IMR-90 (cell line): ENCODE measurements around the gene HOXC13. TPM values are rescaled to one million over a fixed set of nuclear protein-coding genes. Genes with fewer than 3 reads are reported as not detected.

Source experiments
- ATAC-seq: fragments of 200-7000 bp; cut with Tn5 transposase; 2 replicates; pipeline ENCODE4 v1.9.1; 2020; ENCODE audit warnings: low read depth, mild to moderate bottlenecking, moderate library complexity
- BruUV-seq: library from RNA; stranded (reverse); fragments of 400-500 nt; replicated peaks from 2 replicates; lab custom pipeline; 2021; lab: Mats Ljungman, UMichigan
- CTCF ChIA-PET: fragments of 300-600 bp; formaldehyde crosslinking; extraction: SDS; loops from one replicate; lab custom pipeline; 2021; ENCODE audit warnings: antibody characterized with exemption; lab: Yijun Ruan, JAX
- POLR2A ChIA-PET: fragments of 300-600 bp; sonication (Branson Sonifier 250); formaldehyde crosslinking; loops from one replicate; lab custom pipeline; 2022; ENCODE audit warnings: antibody characterized with exemption; ENCODE audit not compliant: unreplicated experiment; lab: Charles Lee
- DNase-seq: peaks from one replicate; pipeline ENCODE4 v3.0.0; 2013
- H2AFZ ChIP-seq: replicated peaks from 2 replicates; pipeline ENCODE3; 2013; ENCODE audit warnings: low read length, mild to moderate bottlenecking; ENCODE audit not compliant: poor library complexity
- H2AK5ac ChIP-seq: 2 replicates; pipeline ENCODE4 v1.6.1; 2013; ENCODE audit warnings: low read depth, low read length, inconsistent platforms
- H2AK9ac ChIP-seq: replicated peaks from 2 replicates; pipeline ENCODE3; 2013; ENCODE audit warnings: mild to moderate bottlenecking, low read depth, low read length, moderate library complexity; ENCODE audit not compliant: poor library complexity
- H2BK120ac ChIP-seq: 2 replicates; pipeline ENCODE4 v1.6.1; 2013; ENCODE audit warnings: low read depth, low read length, inconsistent platforms
- H2BK15ac ChIP-seq: 3 replicates; pipeline ENCODE4 v1.6.1; 2013; ENCODE audit warnings: low read depth, low read length, inconsistent platforms
- H2BK20ac ChIP-seq: 2 replicates; pipeline ENCODE4 v1.6.1; 2013; ENCODE audit warnings: low read depth, mild to moderate bottlenecking, inconsistent platforms, low read length, moderate library complexity
- H2BK5ac ChIP-seq: 2 replicates; pipeline ENCODE4 v1.6.1; 2013; ENCODE audit warnings: mild to moderate bottlenecking, low read depth, low read length, inconsistent platforms; ENCODE audit not compliant: poor library complexity, severe bottlenecking
- H3K14ac ChIP-seq: replicated peaks from 2 replicates; pipeline ENCODE4 v1.6.1; 2013; ENCODE audit warnings: low read depth, low read length, inconsistent platforms
- H3K18ac ChIP-seq: 2 replicates; pipeline ENCODE4 v1.6.1; 2013; ENCODE audit warnings: low read depth, low read length, control low read depth
- H3K23ac ChIP-seq: 2 replicates; pipeline ENCODE4 v1.6.1; 2013; ENCODE audit warnings: low read depth, low read length, inconsistent platforms
- H3K27ac ChIP-seq: 2 replicates; pipeline ENCODE4 v1.5.1; 2013; ENCODE audit warnings: mild to moderate bottlenecking, control low read depth, low read length; ENCODE audit not compliant: insufficient read depth
- H3K27me3 ChIP-seq: 2 replicates; pipeline ENCODE4 v1.6.1; 2013; ENCODE audit warnings: low read length; ENCODE audit not compliant: control insufficient read depth, insufficient read depth
- H3K36me3 ChIP-seq: 2 replicates; pipeline ENCODE4 v1.6.1; 2013; ENCODE audit warnings: low read length, mixed read lengths; ENCODE audit not compliant: control insufficient read depth, insufficient read depth
- H3K4ac ChIP-seq: 2 replicates; pipeline ENCODE4 v1.6.1; 2013; ENCODE audit warnings: low read depth, low read length, inconsistent platforms
- H3K4me1 ChIP-seq: 2 replicates; pipeline ENCODE4 v1.6.1; 2013; ENCODE audit warnings: low read length, mixed read lengths; ENCODE audit not compliant: control insufficient read depth, insufficient read depth
- H3K4me2 ChIP-seq: 2 replicates; pipeline ENCODE4 v1.6.1; 2013; ENCODE audit warnings: low read depth, mild to moderate bottlenecking, control low read depth, low read length, moderate library complexity
- H3K4me3 ChIP-seq: 2 replicates; pipeline ENCODE4 v1.5.1; 2013; ENCODE audit warnings: low read depth, mild to moderate bottlenecking, control low read depth, low read length, moderate library complexity; ENCODE audit not compliant: insufficient read depth
- H3K56ac ChIP-seq: 2 replicates; pipeline ENCODE4 v1.6.1; 2013; ENCODE audit warnings: low read length, inconsistent platforms; ENCODE audit not compliant: insufficient read depth; ENCODE audit errors: extremely low read depth
- H3K79me1 ChIP-seq, 2 experiments: 2 replicates each; pipeline ENCODE4 v1.6.1; 2013; ENCODE audit warnings: low read length in 2 of 2, inconsistent platforms in 1 of 2, low read depth in 1 of 2
- H3K9ac ChIP-seq: 2 replicates; pipeline ENCODE4 v1.6.1; 2013; ENCODE audit warnings: low read depth, low read length, control low read depth
- H3K9me1 ChIP-seq: 2 replicates; pipeline ENCODE4 v1.6.1; 2013; ENCODE audit warnings: low read length, inconsistent platforms; ENCODE audit not compliant: insufficient read depth
- H3K9me3 ChIP-seq: 2 replicates; pipeline ENCODE4 v1.6.1; 2013; ENCODE audit warnings: low read length; ENCODE audit not compliant: control insufficient read depth, insufficient read depth
- H4K20me1 ChIP-seq: 2 replicates; pipeline ENCODE4 v1.6.1; 2013; ENCODE audit warnings: low read length, inconsistent platforms; ENCODE audit not compliant: insufficient read depth
- H4K5ac ChIP-seq: 2 replicates; pipeline ENCODE4 v1.6.1; 2013; ENCODE audit warnings: mild to moderate bottlenecking, low read depth, low read length, control low read depth
- H4K8ac ChIP-seq, 2 experiments: 2 replicates each; pipeline ENCODE4 v1.6.1; 2013; ENCODE audit warnings: low read depth in 2 of 2, low read length in 2 of 2, control low read depth in 1 of 2, inconsistent platforms in 1 of 2
- H4K91ac ChIP-seq: 2 replicates; pipeline ENCODE4 v1.6.1; 2013; ENCODE audit warnings: low read depth, low read length, inconsistent platforms; ENCODE audit not compliant: insufficient read depth
- BHLHE40 ChIP-seq: fragments of 150-350 bp; IDR thresholded peaks from 2 replicates; pipeline ENCODE4 v1.6.1; 2016; ENCODE audit warnings: mild to moderate bottlenecking, low read depth, low read length
- CEBPB ChIP-seq: IDR thresholded peaks from 2 replicates; pipeline ENCODE4 v1.6.1; 2012; ENCODE audit warnings: low read depth, low read length, improper control_type of control experiment
- CHD1 ChIP-seq: IDR thresholded peaks from 2 replicates; pipeline ENCODE4 v1.6.1; 2012; ENCODE audit warnings: low read depth, low read length, improper control_type of control experiment
- FOS ChIP-seq: fragments of 150-350 bp; IDR thresholded peaks from 2 replicates; pipeline ENCODE4 v1.6.1; 2016; ENCODE audit warnings: low read depth, low read length
- MAFK ChIP-seq: IDR thresholded peaks from 2 replicates; pipeline ENCODE4 v1.6.1; 2012; ENCODE audit warnings: low read depth, low read length, improper control_type of control experiment
- MAZ ChIP-seq: IDR thresholded peaks from 2 replicates; pipeline ENCODE4 v1.6.1; 2012; ENCODE audit warnings: low read depth, mild to moderate bottlenecking, low read length, improper control_type of control experiment, moderate library complexity, borderline replicate concordance
- MXI1 ChIP-seq: IDR thresholded peaks from 2 replicates; pipeline ENCODE4 v1.6.1; 2012; ENCODE audit warnings: low read depth, mild to moderate bottlenecking, low read length, moderate library complexity, borderline replicate concordance
- NFE2L2 ChIP-seq: fragments of 150-350 bp; IDR thresholded peaks from 2 replicates; pipeline ENCODE4 v1.6.1; 2016; ENCODE audit warnings: low read depth, mild to moderate bottlenecking, low read length
- POLR2A ChIP-seq: IDR thresholded peaks from 2 replicates; pipeline ENCODE4 v1.6.1; 2012; ENCODE audit warnings: mild to moderate bottlenecking, low read depth, low read length
- RAD21 ChIP-seq: IDR thresholded peaks from 2 replicates; pipeline ENCODE4 v1.6.1; 2012; ENCODE audit warnings: low read length, improper control_type of control experiment
- RCOR1 ChIP-seq: IDR thresholded peaks from 2 replicates; pipeline ENCODE4 v1.6.1; 2012; ENCODE audit warnings: mild to moderate bottlenecking, low read length, improper control_type of control experiment; ENCODE audit not compliant: insufficient replicate concordance
- RFX5 ChIP-seq: IDR thresholded peaks from 2 replicates; pipeline ENCODE4 v1.8.0; 2012; ENCODE audit warnings: low read depth, mild to moderate bottlenecking, low read length, moderate library complexity
- SMC3 ChIP-seq: fragments of 150-350 bp; IDR thresholded peaks from 2 replicates; pipeline ENCODE4 v1.6.1; 2016; ENCODE audit warnings: low read depth, mild to moderate bottlenecking, antibody characterized with exemption, low read length, moderate library complexity
- WGBS, 2 experiments: methylation state at CpG; one replicate each; pipeline versions ENCODE4 v1.1.5 to v1.1.7; 2013; ENCODE audit warnings: missing lambda C conversion rate in 2 of 2; ENCODE audit not compliant: insufficient read length in 1 of 2; ENCODE audit errors: extremely low coverage in 2 of 2; 5-methylcytosine and 5-hydroxymethylcytosine counted together
- dilution Hi-C: fragments of 300-500 bp; cut with HindIII; formaldehyde crosslinking; loops from one replicate; pipeline ENCODE4 v1.14.3; 2018; ENCODE audit warnings: low sequenced_read_pairs; ENCODE audit not compliant: unreplicated experiment
- in situ Hi-C: fragments of 300-500 bp; cut with MboI; formaldehyde crosslinking; loops from 3 replicates; pipeline ENCODE4 v1.14.3; 2019; ENCODE audit warnings: low sequenced_read_pairs, inconsistent platforms, mixed read lengths
- intact Hi-C: fragments of 100-400 bp; cut with micrococcal nuclease; formaldehyde crosslinking; loops from 2 replicates; pipeline ENCODE4 v1.10.0; 2022
- polyA plus RNA-seq, 3 experiments: library from polyadenylated mRNA; depleted of rRNA; stranded (reverse); fragments of >200 nt; gene quantifications; 2 replicates each; pipeline ENCODE4 v1.2.3, GENCODE V29; 2012; ENCODE audit warnings: low replicate concordance in 1 of 3
- total RNA-seq: library from RNA; depleted of rRNA; stranded (reverse); fragments of >200 nt; gene quantifications from 2 replicates; pipeline ENCODE4 v1.2.3, GENCODE V29; 2012
- TF ChIP-seq, protein P1 (sequence below): fragments of 150-350 bp; IDR thresholded peaks from 2 replicates; pipeline ENCODE4 v1.6.1; 2017; ENCODE audit warnings: mild to moderate bottlenecking, antibody characterized with exemption, low read length, low read depth
- TF ChIP-seq, protein P2 (sequence below): fragments of 150-350 bp; IDR thresholded peaks from 2 replicates; pipeline ENCODE4 v1.6.1; 2016; ENCODE audit warnings: low read depth, mild to moderate bottlenecking, low read length, moderate library complexity, borderline replicate concordance
- TF ChIP-seq, protein P3 (sequence below): conservative IDR thresholded peaks from 2 replicates; pipeline ENCODE4 v1.5.1; 2012; ENCODE audit warnings: mild to moderate bottlenecking, low read depth, low read length, improper control_type of control experiment

The HOXC13 gene
- total and polyA plus RNA-seq, 2 of the 4 experiments (the other 2 are of a cell fraction): not detected

DNA sequence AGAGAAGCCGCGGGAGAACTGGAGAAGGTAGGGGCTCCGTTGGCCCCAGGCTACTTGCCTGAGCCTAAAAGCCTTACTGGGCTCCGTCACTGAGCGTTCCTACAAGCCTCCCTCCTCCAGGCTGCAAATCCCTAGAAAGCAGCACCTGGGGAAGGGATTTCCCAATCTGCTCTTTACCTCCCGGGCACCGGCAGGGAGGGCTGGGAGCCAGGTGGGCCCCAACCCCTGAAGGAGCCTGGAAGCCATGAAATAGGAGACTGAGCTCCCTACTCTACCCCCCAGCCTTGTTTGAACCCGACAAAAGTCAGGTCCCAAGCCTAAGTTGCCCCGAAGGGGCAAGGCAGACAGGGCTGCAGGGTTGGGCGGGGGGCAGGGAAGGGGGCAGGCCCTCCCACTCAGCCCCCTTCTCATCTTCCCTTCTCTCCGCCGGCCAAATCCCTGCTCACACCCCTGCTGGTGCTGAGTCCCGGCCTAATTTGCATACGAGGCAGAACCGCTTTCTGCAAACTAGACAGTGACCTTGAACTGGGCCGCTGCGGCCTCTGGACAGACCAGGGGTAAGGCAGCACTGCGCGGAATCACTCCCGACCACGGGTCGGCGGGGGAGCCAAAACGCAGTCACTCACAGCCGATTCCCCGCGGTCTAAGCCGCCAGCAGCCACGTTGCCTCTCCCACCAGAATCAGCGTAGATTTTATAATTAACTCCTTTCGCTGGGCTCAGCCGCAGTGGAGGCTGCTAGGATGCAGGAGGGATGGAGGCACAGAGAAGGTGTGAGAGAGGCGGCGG is 12.4 kb downstream of the HOXC13 start:
- Histone ChIP-seq H3K79me1 (no peaks in the 10 kb centered on the region), H3K27me3 (peaks cover 94% of the 10 kb centered on the region), H2BK5ac (no peak overlapping the region), H3K4me1 (no peaks in the 10 kb centered on the region), H3K36me3 (no peaks in the 10 kb centered on the region), H2AFZ (no peak overlapping the region), H2BK20ac (no peak overlapping the region), H4K20me1 (no peaks in the 10 kb centered on the region), H3K23ac (no peak overlapping the region), H4K8ac (no peak overlapping the region), H2BK15ac (no peak overlapping the region), H3K14ac (no peak overlapping the region), H2BK120ac (no peak overlapping the region), H3K4me3 (no peak overlapping the region), H3K9me1 (no peaks in the 10 kb centered on the region), H2AK5ac (no peak overlapping the region), H3K56ac (no peak overlapping the region), H4K5ac (no peak overlapping the region), H2AK9ac (no peak overlapping the region), H3K18ac (no peak overlapping the region), H4K91ac (no peak overlapping the region), H3K9ac (no peak overlapping the region), H3K27ac (no peak overlapping the region), H3K9me3 (peaks cover 4% of the 10 kb centered on the region; the same call in 1 of the 2 replicates), H3K4me2 (no peak overlapping the region), H3K4ac (no peak overlapping the region)
- ATAC-seq (no peak), DNase-seq (no peak)
- CTCF ChIA-PET: no interaction called here
- dilution Hi-C loops (no loop called here), in situ Hi-C loops (no loop called here), intact Hi-C loops (no loop called here)
- no TSS peak for BruUV-seq
- WGBS, 2 experiments: 0% methylated on average over 5 of the region's 34 CpGs; no CpG with 5 or more reads in 1 of the 2 experiments
- POLR2A ChIA-PET: no interaction called here
- TF ChIP-seq RAD21 (no peak), MAFK (no peak), CHD1 (no peak), RCOR1 (no peak), MAZ (no peak), MXI1 (no peak), BHLHE40 (no peak), NFE2L2 (no peak), CEBPB (no peak), RFX5 (no peak), FOS (no peak), SMC3 (no peak), POLR2A (no peak)
- TF ChIP-seq, protein P1, sequence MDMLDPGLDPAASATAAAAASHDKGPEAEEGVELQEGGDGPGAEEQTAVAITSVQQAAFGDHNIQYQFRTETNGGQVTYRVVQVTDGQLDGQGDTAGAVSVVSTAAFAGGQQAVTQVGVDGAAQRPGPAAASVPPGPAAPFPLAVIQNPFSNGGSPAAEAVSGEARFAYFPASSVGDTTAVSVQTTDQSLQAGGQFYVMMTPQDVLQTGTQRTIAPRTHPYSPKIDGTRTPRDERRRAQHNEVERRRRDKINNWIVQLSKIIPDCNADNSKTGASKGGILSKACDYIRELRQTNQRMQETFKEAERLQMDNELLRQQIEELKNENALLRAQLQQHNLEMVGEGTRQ: no peak
- TF ChIP-seq, protein P2, sequence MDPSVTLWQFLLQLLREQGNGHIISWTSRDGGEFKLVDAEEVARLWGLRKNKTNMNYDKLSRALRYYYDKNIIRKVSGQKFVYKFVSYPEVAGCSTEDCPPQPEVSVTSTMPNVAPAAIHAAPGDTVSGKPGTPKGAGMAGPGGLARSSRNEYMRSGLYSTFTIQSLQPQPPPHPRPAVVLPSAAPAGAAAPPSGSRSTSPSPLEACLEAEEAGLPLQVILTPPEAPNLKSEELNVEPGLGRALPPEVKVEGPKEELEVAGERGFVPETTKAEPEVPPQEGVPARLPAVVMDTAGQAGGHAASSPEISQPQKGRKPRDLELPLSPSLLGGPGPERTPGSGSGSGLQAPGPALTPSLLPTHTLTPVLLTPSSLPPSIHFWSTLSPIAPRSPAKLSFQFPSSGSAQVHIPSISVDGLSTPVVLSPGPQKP: no peak
- TF ChIP-seq, protein P3, sequence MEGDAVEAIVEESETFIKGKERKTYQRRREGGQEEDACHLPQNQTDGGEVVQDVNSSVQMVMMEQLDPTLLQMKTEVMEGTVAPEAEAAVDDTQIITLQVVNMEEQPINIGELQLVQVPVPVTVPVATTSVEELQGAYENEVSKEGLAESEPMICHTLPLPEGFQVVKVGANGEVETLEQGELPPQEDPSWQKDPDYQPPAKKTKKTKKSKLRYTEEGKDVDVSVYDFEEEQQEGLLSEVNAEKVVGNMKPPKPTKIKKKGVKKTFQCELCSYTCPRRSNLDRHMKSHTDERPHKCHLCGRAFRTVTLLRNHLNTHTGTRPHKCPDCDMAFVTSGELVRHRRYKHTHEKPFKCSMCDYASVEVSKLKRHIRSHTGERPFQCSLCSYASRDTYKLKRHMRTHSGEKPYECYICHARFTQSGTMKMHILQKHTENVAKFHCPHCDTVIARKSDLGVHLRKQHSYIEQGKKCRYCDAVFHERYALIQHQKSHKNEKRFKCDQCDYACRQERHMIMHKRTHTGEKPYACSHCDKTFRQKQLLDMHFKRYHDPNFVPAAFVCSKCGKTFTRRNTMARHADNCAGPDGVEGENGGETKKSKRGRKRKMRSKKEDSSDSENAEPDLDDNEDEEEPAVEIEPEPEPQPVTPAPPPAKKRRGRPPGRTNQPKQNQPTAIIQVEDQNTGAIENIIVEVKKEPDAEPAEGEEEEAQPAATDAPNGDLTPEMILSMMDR: no peak
